Glomerular visceral epithelial cell (primary cell): ENCODE results near the gene CEACAM19.
"Not testable (repeated sequence)": the region's sequence is repeated elsewhere in the genome, so short reads cannot be mapped to it uniquely, and the experiment has no call there.

ENCODE experiments used
- DNase-seq: peaks from one replicate; pipeline ENCODE4 v3.0.0-alpha.2; 2016; ENCODE audit errors: extremely low spot score

CEACAM19 gene

GRCh38 chr19:44645407-44646048 lies 25.8 kb upstream of the CEACAM19 start:
- peak; percentile 33 for DNase-seq

GRCh38 chr19:44646049-44646416 lies 25.2 kb upstream of the CEACAM19 start:
- no peak for DNase-seq

- DNase-seq, result no peak
Measured at GRCh38 chr19:44647144-44647543, 24.1 kb upstream of the CEACAM19 start.

GRCh38 chr19:44648631-44649251 lies 22.5 kb upstream of the CEACAM19 start:
- DNase-seq, result peak; percentile 57

GRCh38 chr19:44649578-44650145 lies 21.6 kb upstream of the CEACAM19 start:
- DNase-seq, result no peak

- no peak for DNase-seq
Measured at GRCh38 chr19:44653343-44653742, 17.9 kb upstream of the CEACAM19 start.

- peak; percentile 31 for DNase-seq
Measured at GRCh38 chr19:44653977-44654774, 17.1 kb upstream of the CEACAM19 start.

- peak; percentile 62 for DNase-seq
Measured at GRCh38 chr19:44657211-44657921, 13.9 kb upstream of the CEACAM19 start.

- no peak for DNase-seq
Measured at GRCh38 chr19:44658069-44658733, 13.1 kb upstream of the CEACAM19 start.

- no peak for DNase-seq
Measured at GRCh38 chr19:44660081-44660480, 11.2 kb upstream of the CEACAM19 start.

- no peak for DNase-seq
Measured at GRCh38 chr19:44661205-44661604, 10.1 kb upstream of the CEACAM19 start.

- DNase-seq, result no peak
Measured at GRCh38 chr19:44661904-44662303, 9.4 kb upstream of the CEACAM19 start.

- DNase-seq, result no peak
Measured at GRCh38 chr19:44662691-44663385, 8.4 kb upstream of the CEACAM19 start.

- no peak for DNase-seq
Measured at GRCh38 chr19:44663996-44664395, 7.3 kb upstream of the CEACAM19 start.

GRCh38 chr19:44664976-44665375 lies 6.3 kb upstream of the CEACAM19 start:
- DNase-seq, result no peak

GRCh38 chr19:44666852-44667556 lies 4.3 kb upstream of the CEACAM19 start:
- no peak for DNase-seq

GRCh38 chr19:44668985-44669764 lies 2.1 kb upstream of the CEACAM19 start:
- no peak for DNase-seq

GRCh38 chr19:44670027-44670426 lies 1.3 kb upstream of the CEACAM19 start:
- not testable (repeated sequence) for DNase-seq

GRCh38 chr19:44672226-44672625 lies 944 bp downstream of the CEACAM19 start:
- no peak for DNase-seq
